HG03571 (cell line): ENCODE measurements around the gene ADRA2C.

Source experiments
- ATAC-seq: cut with Tn5 transposase; IDR thresholded peaks from one replicate; pipeline ENCODE4 v1.9.1; 2021; ENCODE audit not compliant: unreplicated experiment

ADRA2C gene

DNA sequence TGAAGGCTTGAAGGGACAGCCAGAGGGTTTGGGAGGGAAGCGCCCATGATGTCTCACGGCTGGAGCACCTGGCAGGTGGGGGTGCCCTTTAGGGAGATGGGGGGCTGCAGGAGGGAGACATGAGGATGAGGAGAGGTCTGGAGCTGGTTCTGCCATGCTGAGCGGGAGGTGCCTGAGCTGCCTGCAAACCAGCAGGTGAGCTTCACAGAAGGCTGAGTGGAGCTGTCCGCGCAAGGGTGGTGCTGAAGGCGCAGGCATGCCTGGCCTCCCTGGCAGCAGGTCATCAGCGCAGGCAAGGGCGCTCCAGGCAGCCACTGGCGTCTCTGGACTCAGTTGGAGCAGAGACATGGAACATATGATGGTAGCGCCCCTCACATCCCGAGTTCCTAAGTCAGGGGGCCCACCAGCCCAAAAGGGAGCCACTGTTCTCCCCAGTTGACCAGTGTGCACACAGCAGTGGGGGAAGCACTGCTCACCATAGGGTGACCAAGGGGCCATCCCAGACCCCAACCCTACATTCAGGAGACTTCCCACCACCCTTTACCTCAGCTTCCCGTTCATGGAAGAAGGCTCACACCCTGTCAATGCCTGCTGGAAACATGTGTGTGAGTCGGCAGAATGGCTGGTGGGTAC is 25.8 kb downstream of the ADRA2C start:
- no peak for ATAC-seq

DNA sequence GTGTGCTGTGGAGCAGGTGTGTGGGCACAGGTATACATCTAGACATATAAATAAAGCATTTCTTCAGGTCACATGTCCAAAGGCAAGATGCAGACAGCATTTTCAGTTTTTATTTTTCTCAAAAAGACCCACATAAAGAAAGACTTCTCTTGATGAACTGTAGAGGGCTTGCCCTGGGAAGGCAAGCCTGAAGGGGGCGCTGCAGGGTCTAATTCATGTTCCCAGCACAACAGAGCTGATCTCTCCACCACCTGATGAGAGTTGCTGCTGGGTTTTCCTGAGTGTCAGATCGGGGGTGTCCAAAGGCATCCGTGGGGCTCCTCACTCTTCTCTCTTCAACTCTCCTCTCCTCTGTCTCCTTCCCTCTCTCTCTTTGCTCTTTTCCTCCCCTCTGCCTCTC is 26.6 kb downstream of the ADRA2C start:
- ATAC-seq, result no peak

DNA sequence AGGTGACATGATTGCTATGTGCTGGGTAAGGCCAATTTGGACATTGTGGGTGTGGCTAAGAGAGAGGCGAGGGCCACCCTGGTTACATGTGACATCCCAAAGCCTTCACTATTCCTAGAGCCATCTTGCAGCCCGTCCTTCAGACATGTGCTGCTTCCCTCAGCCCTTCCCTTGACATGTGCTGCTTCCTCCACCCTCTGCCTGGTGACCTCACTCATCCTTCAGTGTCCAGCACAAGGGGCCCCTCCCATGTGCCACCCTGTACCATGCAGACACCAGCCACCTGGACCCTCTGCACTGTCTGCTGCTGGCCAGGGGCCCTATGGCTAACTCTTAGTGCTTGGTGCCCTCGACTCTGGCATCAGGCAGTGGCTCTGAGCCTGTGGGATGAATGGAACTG is 27.4 kb downstream of the ADRA2C start:
- ATAC-seq, result no peak

DNA sequence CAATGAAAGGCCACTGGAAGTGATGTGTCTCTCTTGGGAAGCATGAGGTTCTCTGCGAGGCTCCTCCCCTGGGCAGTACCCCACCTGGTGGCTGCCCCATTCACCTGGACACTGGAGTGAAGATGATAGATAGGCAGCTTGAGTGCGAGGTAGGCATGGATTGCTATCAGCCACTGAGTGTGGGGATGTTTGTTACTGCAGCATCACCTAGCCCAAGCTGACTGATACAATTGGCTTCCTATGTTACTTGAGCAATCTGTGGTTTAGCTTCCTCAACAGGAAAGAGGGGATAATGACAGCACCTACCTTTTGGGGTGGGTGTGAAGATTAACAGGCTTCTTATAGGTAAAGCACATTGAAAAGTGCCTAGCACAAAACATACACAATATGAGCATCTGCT is 30.8 kb downstream of the ADRA2C start:
- ATAC-seq, result no peak

DNA sequence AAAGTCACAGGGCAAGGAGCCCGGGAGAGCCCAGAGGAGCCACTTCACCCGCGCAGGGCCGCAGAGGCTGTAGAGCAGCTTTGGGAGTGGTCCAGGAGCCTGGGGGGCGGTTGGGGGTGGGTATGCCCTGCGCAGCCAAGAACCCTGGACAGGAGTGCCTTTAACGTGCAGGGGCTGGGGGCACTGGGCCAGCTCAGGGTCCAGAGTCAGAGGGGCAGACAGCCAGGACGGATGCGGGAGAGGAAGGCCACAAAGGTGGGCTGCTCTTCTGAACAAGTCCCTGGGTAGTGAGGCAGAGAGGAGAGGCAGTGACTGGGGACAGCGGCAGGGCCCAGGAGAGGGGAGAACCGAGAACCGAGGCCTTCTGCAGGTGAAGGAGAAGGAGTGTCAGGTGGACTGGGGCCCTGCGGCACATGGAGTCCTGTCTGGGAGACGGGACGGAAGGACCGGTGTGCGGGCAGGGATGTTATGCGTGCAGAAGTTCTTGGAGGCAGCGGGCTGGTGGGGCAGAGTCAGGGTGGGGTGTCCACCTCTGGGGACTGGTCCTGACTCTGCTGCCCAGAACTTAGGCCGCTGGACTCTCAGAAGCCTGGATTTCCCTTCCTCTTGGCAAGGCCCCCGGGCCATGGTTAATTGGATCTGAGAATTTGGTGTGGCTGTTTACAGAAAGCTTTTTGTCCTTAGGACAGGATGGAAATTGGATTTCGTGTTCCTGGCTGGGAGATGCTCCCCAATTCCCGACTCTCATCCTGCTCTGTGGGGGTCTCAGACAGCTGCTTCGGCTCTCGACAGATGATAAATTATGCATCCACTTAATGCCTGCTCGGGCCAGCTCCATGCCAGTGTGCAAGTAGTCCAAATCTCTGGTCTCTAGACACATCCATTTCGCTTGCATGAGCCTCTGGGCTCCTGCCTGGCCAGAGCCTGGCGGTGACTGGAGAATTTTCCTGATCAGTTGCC is 31.9 kb downstream of the ADRA2C start:
- no peak for ATAC-seq

DNA sequence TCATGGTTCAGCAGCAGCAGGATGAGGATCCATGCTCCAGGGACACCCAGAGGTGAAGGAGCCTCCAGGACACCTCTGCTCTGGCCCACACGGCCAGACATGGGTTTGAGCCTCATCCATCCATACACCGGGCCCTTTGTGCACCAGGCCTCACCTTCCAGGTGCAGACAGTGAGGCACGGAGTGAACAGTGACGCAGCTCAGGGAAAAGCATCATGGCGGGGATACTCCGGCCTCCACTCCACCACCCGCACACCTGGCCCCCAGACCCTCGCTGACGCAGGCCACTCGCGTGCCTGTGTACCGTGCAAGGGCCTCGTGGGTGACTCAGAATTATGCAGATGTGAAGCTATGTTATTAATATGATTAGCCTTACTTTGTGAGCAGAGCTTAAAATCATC is 33.3 kb downstream of the ADRA2C start:
- ATAC-seq, result no peak

DNA sequence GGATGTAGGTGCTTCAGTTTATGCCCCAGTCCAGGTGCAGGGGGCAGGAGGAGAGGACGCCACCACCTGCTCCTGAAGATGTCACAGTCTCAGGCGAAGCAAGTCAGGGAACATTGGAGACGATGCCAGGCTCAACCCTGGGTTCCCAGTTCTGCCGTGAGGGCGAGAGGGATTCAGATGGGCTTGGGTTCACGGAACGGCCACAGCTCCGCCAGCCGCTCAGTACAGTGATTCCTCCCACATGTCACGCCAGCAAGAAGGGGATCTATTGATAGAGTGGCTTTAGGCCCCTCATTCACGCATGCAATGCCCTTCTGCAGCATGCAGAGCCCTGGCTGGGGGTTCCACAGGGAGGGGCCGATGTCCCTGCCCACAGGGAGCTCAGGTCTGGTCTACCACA is 34.2 kb downstream of the ADRA2C start:
- ATAC-seq, result no peak

DNA sequence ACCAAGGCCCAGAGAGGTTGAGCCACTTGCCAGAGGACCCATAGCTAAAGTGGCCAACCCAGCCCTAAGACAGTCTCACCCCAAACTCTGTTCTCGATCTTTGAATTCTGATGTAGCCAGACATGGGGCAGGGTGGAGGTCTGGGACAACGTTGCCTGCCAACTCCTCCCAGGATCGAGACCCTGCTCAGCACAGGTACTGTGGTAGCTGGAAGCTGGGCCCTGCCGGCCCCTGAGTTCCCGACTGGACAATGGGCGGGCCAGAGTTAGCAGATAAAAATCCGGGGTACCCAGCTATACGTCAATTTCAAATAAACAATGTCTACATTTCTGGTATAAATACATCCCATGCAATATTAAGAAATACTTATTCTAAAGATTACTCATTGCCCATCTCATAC is 35.3 kb downstream of the ADRA2C start:
- no peak for ATAC-seq

DNA sequence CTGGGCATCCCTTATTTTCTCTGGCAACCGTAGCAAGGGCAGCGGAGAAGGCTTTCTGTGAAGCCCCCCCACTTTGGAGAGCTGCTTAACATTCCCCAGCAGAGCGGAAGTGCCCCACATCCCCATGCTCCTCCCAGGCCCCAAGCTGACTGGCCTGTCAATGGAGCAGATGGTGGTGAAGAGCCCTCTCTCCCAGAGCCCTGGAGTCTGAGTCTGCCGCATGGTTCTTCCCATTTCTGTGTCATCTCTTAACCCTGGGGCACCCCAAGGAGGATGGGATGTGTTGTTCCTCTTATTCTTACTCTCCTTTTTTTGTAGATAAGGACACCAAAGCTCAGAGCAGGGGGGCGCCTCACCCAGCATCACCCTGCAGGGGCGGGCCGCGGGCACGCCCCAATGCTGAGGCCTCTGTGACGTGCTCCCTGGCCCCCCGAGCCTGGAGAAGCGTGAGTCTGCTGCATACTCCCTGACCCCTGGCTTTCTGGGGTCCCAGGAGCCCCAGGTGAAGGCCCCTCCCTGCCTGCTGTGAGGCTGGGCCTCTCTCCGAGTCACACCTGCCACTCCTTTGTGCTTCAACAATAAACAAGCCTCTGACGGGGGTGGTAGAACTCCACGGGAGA is 35.9 kb downstream of the ADRA2C start:
- ATAC-seq, result no peak

DNA sequence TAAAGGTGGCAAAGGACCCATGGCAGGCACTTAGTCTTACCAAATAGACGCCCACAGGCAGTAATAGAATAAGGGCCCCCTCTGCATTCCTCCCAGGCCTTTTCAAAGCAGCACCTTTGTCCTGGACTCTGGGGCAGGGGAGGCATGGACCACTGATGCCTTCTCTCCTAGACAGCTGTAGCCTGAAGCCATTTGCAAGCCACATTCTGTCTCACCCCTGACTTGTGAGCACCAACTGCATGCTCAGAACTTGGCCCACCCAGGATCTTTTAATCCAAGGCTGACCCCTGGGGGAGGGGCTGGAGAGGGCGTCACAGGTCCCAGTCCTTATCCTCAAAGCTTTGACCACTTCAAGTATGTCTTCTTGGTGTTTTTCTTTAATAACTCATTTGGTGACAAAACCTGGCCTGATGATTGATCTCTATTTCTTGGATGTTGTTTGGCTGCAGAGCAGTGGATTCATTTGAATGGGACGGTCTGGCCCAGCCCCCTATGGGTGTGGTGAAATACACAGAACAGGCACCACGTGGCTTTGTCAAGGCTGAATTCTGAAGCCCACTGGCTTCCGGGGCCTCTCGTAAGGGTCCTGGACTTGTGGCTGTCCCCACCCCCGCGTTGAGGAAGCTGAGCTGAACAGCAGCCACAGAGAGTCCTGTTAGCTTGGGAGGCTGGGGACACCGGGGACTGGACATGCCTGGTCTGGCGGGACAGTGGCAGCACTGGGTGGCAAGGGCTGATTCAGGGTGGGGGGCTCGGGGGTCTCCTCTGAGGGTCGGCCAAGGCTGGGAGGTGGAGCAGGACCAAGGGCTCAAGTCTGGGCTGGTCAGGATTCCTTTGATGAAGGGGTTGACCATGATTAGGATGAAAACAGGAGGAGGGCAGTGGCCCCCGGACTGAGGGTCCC is 36.6 kb downstream of the ADRA2C start:
- no peak for ATAC-seq

DNA sequence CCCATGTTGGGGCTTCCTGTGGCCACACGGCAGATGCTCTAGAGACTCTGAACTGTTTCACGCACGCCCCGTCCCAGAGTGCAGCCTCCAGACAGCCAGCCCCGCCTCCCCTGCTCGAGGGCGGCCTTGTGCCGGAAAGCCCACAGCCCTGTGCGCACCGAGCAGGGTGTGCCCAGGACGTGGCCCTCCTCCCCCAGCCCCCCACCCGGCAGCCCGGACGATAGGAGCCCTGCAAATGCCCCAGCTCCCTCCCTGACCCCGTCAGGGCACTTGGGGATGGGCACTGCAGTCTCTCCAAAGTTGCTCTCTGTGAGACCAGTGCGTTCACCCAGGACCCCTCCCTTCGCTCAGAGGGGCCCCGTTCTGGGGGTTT is 37.3 kb downstream of the ADRA2C start:
- ATAC-seq, result no peak

DNA sequence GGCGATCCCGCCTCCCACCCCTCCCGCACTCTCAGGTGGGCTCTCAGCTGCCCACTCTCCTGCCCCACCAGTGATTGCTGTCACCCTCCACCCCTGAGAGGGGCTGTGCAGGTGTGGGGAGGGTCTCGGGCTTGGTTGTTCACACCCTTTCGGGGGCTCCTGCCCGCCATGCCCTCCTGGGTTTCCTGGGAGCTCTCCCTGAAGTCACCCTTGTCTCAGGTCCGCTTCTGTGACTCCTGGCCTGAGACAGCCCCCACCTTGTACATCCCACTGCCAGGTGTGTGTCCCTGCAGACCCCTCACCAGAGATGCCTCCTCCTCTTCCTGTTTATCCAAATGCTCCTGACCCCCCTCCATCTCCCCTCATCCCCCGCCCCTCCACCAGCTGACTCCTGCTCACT is 37.8 kb downstream of the ADRA2C start:
- no peak for ATAC-seq

DNA sequence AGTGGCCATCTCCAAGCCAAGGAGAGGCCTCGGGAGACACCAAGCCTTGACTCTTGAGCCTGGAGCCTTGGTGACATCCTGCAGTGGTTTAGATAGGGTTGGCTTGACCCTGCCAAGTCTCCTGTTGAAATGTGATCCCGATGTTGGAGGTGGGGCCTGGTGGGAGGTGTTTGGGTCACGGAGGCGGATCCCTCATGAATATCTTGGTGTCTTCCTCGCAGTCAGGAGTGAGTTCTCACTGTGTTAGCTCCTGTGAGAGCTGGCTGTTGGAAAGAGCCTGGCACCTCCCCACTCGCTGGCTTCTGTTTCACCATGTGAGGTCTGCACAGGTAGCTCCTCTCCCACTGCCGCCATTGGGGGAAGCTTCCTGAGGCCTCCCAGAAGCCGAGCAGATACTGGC is 38.8 kb downstream of the ADRA2C start:
- no peak for ATAC-seq

DNA sequence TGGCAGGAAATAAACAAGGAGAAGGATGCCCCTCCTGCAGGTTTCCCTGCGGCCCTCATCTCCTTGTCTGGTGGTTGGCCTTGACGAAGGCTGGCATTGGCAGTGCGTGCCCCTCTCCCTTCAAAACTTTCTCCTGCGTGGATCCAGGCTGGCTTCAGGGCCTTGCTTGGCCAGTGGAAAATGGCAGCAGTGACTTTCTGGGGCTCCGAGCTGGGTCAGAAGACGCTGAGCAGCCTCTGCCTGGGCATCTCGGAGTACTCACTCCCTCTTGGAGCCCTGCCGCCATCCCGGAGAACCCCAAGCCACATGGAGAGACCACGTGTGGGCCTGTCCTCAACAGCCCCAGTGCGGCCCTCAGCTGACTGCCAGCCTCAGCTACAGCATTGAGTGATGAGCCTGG is 39.5 kb downstream of the ADRA2C start:
- ATAC-seq, result no peak

DNA sequence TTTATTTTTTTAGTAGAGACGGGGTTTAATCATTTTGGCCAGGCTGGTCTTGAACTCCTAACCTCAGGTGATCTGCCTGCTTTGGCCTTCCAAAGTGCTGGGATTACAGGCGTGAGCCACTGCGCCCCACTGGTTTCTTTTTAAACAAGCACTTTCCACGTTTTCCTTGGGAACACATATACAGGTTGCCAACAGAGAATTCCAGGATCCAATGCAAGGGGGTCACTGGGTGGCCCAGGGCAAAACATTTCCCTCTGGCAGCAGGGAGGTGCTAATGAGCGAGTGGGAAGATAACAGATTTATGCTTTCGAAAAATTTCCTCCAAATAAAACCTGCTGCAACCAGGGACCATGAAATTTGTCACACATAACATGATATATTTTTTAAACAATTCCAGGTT is 41.1 kb downstream of the ADRA2C start:
- no peak for ATAC-seq

DNA sequence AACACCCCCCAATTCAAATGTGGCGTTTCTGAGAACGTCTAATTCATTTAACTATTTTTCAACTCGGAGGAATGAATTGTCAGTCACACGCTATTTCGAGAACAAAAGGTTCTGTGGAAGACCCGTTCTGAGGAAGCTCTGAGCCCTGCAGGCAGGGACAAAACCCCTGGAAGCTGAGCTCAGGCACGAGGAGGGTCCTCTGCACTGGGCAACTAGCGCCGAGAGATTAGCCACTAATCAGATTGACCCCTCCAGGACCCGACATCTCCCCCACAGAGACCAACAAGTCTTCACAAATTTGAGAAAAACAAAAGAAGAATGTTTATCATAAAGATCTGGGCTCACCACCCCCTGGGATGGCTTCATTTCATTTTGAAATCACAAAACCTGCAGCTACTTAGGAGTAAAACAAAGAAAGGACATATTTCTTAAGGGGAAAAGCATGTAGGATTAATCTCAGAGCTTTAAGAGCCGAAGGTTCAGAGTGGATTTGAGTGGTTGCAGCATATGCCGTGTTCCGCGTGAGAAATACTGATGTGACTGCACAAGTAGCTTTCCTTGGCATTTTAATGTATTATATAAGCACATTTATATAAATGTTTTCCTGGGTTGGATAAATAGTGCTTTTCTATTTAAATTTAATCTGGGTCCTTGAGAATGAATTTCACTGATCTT is 41.8 kb downstream of the ADRA2C start:
- no peak for ATAC-seq

DNA sequence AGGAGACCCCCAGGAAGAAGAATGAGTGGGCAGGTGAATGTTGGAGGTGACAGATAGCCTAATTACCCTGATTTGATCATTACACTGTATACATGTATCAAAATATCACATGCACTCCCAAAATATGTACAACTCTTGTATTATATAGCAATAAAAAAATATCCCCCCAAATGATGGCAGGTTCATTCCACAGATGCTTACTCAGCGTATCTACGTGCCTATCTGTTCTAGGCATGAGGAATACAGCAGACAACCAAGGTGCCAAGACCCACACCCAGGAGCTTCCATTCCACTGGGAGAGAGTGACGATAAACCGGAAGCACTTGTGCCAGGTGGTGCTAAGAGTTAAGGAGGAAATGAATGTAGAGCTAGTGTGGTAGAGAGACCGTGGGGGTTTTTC is 42.4 kb downstream of the ADRA2C start:
- no peak for ATAC-seq

DNA sequence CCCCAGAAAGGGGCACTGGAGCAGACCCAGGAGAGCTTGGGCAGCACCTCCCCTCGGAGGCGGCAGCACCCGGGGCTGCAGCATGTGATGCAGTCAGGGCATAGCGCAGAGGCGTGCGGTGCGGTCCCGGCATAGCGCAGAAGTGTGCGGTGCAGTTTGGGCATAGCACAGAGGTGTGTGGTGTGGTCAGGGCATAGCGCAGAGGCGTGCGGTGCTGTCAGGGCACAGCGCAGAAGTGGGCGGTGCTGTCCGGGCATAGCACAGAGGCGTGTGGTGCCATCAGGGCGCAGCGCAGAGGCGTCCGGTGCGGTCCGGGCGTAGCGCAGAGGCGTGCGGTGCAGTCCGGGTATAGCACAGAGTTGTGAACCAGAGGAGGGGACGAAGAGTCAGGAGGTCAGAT is 42.8 kb downstream of the ADRA2C start:
- ATAC-seq, result no peak

DNA sequence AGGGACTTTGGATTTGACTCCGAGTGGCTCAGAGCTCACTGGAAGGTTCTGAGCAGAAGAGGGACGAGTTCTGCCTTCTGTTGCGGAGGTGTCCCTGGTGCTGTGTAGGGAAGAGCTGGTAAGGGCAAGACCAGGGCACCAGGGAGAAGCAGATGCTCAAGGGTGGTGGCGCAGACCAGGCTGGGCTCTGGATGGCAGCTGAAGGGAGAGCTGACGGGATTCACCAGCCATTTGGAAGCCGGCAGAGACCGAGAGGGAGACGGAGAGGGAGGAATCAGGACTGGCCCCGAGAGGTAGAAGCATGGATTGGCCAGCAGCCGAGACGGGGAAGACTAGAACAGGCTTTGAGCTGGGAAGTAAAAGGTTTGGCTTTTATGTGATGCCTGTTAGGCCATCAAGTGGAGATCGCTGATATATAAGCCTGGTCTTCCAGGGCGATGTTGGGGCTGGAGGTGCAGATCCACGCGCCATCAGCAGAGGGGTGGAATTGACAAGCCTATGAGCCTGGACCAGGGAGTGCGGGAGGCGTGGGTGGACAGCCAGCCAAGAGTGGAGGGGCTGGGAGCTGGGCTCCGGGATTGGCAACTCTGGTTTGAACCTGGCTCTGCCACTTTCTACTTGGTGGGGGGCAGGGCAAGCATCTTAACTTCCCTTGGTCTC is 43.4 kb downstream of the ADRA2C start:
- no peak for ATAC-seq

DNA sequence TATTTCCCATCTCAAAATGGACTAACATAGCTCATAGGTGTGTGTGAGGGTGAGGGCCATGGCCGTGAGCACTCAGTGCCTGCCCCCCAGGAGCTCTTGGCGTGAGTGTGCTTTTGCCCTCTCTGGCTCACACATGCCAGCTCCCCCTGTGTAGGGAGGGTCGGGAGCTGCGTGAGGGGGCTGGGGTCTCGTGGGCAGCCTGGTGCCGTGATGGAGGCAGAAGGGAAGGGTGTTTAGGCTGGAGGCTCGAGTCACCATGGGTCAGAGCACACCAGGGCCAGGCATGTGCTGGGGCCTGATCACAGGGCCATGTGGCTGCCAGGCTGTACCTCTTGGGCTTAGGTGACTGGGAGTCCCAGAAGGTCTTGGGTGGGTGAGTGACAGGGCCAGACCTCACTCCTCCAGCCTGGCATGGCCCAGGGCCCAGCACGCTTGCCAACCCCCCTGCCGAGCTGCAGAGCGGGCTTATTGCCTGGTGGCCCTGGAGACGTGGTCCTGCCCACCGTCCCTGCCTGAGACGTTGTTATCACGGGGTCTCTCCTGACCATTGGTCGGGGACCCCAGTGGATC is 44.0 kb downstream of the ADRA2C start:
- no peak for ATAC-seq
